K562 (cell line): Measurements from ENCODE around the gene SLC4A9. TPM values are rescaled to one million over a fixed set of nuclear protein-coding genes. Genes with fewer than 3 reads are reported as not detected.

Experiments
- CXXC5 ChIP-seq: fragments of 250-450 bp; sonication (Bioruptor Pico); IDR thresholded peaks from 2 replicates; pipeline ENCODE4 v1.8.0; 2022; ENCODE audit warnings: inconsistent platforms, mild to moderate bottlenecking, moderate library complexity
- DNMT1 ChIP-seq: fragments of 450-650 bp; IDR thresholded peaks from 2 replicates; pipeline ENCODE4 v1.6.1; 2016; ENCODE audit warnings: antibody characterized with exemption, mild to moderate bottlenecking
- DPF2 ChIP-seq: fragments of 450-650 bp; IDR thresholded peaks from 2 replicates; pipeline ENCODE4 v1.6.1; 2016
- FOXM1 ChIP-seq, 2 experiments: fragments of 450-650 bp in 1 of 2; sonication (generic) in 1 of 2; formaldehyde crosslinking in 1 of 2; IDR thresholded peaks; 2 replicates each; pipeline versions ENCODE4 v1.6.1 to v1.9.0; 2017 to 2022; ENCODE audit warnings: low read depth in 2 of 2, mild to moderate bottlenecking in 2 of 2, missing genetic modification reagents in 1 of 2, moderate library complexity in 1 of 2
- GATA2 ChIP-seq: sonication (generic); formaldehyde crosslinking; IDR thresholded peaks from 2 replicates; pipeline ENCODE4 v1.4.0; 2020; ENCODE audit warnings: mild to moderate bottlenecking, missing genetic modification reagents
- GMEB1 ChIP-seq: fragments of 250-450 bp; sonication (Bioruptor Pico); IDR thresholded peaks from 2 replicates; pipeline ENCODE4 v1.4.0; 2020; ENCODE audit warnings: mild to moderate bottlenecking
- GTF2A2 ChIP-seq: IDR thresholded peaks from 2 replicates; pipeline ENCODE4 v1.6.1; 2016; ENCODE audit warnings: mild to moderate bottlenecking, missing genetic modification characterization, missing compliant biosample characterization
- MAFF ChIP-seq: IDR thresholded peaks from 2 replicates; pipeline ENCODE4 v1.6.1; 2012; ENCODE audit warnings: low read length, improper control_type of control experiment
- MAFG ChIP-seq: fragments of 450-650 bp; conservative IDR thresholded peaks from 2 replicates; pipeline ENCODE4 v1.6.1; 2016; ENCODE audit warnings: missing genetic modification characterization, missing compliant biosample characterization
- MTA1 ChIP-seq: fragments of 450-650 bp; IDR thresholded peaks from 2 replicates; pipeline ENCODE4 v1.6.1; 2017; ENCODE audit warnings: borderline replicate concordance
- MTA3 ChIP-seq: fragments of 450-650 bp; formaldehyde crosslinking; IDR thresholded peaks from 2 replicates; pipeline ENCODE4 v1.6.1; 2017; ENCODE audit warnings: mild to moderate bottlenecking, borderline replicate concordance
- NFE2 ChIP-seq: IDR thresholded peaks from 2 replicates; pipeline ENCODE4 v1.6.1; 2014; ENCODE audit warnings: antibody characterized with exemption, low read depth
- PRDM10 ChIP-seq: fragments of 450-650 bp; IDR thresholded peaks from 2 replicates; pipeline ENCODE4 v1.6.1; 2018; ENCODE audit not compliant: partially characterized antibody
- RCOR1 ChIP-seq, 2 experiments: IDR thresholded peaks; 2 replicates each; pipeline ENCODE4 v1.6.1; 2012; ENCODE audit warnings: low read depth in 2 of 2, low read length in 2 of 2, borderline replicate concordance in 1 of 2, improper control_type of control experiment in 1 of 2
- SOX6 ChIP-seq: fragments of 450-650 bp; IDR thresholded peaks from 2 replicates; pipeline ENCODE4 v1.6.1; 2014; ENCODE audit warnings: mild to moderate bottlenecking
- SRF ChIP-seq, 2 experiments: fragments of 250-450, 450-650 bp in 1 of 2; sonication (Bioruptor Pico) in 1 of 2; sonication (generic) in 1 of 2; formaldehyde crosslinking; IDR thresholded peaks; 2 replicates each; pipeline versions ENCODE4 v1.5.0 to v1.5.1; 2020 to 2022; ENCODE audit warnings: mild to moderate bottlenecking in 1 of 2, missing genetic modification reagents in 1 of 2
- TAF15 ChIP-seq: fragments of 200-400 bp; formaldehyde crosslinking; IDR thresholded peaks from 2 replicates; pipeline ENCODE4 v1.6.1; 2017; ENCODE audit warnings: mild to moderate bottlenecking, low read depth, low read length, moderate library complexity
- TEAD4 ChIP-seq, 2 experiments: sonication (generic) in 1 of 2; formaldehyde crosslinking in 1 of 2; IDR thresholded peaks; 2 replicates each; pipeline versions ENCODE4 v1.6.1 to v1.8.0; 2012 to 2022; ENCODE audit warnings: borderline replicate concordance in 1 of 2, inconsistent platforms in 1 of 2, low read length in 1 of 2, mild to moderate bottlenecking in 1 of 2, missing genetic modification reagents in 1 of 2
- TFAM ChIP-seq: fragments of 250-450 bp; sonication (Bioruptor Pico); conservative IDR thresholded peaks from 2 replicates; pipeline ENCODE4 v1.5.0; 2021; ENCODE audit warnings: mild to moderate bottlenecking, moderate library complexity
- VEZF1 ChIP-seq: fragments of 200-800 bp; sonication (Bioruptor generic); IDR thresholded peaks from 2 replicates; pipeline ENCODE4 v1.6.1; 2017; ENCODE audit warnings: missing genetic modification characterization, missing compliant biosample characterization
- ZNF165 ChIP-seq: fragments of 250-450 bp; sonication (Bioruptor Pico); IDR thresholded peaks from 2 replicates; pipeline ENCODE4 v1.4.0; 2020; ENCODE audit warnings: borderline replicate concordance
- ZNF316 ChIP-seq: fragments of 450-650 bp; IDR thresholded peaks from 2 replicates; pipeline ENCODE4 v1.6.1; 2016
- ZNF766 ChIP-seq: fragments of 200-800 bp; sonication (Bioruptor generic); conservative IDR thresholded peaks from 2 replicates; pipeline ENCODE4 v1.6.1; 2016; ENCODE audit warnings: missing genetic modification characterization, missing compliant biosample characterization
- polyA plus RNA-seq, 8 experiments: library from polyadenylated mRNA; depleted of rRNA in 4 of 8; stranded (reverse) in 5 of 8; unstranded in 3 of 8; fragments of >200 nt; fragmentation: Nextera tagmentation in 2 of 8; fragmentation: Illumina TruSeq in 1 of 8; extraction: Ambion mirVana in 2 of 8; extraction: Trizol in 1 of 8; gene quantifications; 2 replicates each; pipeline versions ENCODE4 v1.2.1 to v1.2.3, GENCODE V29; 2011 to 2014; ENCODE audit warnings: inconsistent platforms in 1 of 8, missing spikeins in 1 of 8
- total RNA-seq, 7 experiments: library from RNA; depleted of rRNA in 6 of 7; stranded (reverse); fragments of >200 nt in 6 of 7; fragmentation: Illumina TruSeq in 2 of 7; extraction: Trizol in 2 of 7; gene quantifications; 2 replicates each; pipeline versions ENCODE4 v1.2.1 to v1.2.3, GENCODE V29; 2011 to 2021; ENCODE audit warnings: low replicate concordance in 1 of 7

SLC4A9 gene
- total and polyA plus RNA-seq, 9 of the 15 experiments (the other 6 are each of a cell fraction or from before 2014, with no cell fraction given), result 0.05 to 0.13 TPM; not detected in 7

GRCh38 chr5:140311011-140311467 is 49.0 kb upstream of the SLC4A9 start (continued):
- TF ChIP-seq VEZF1 (CRISPR knock-in tag), result peak; percentile 79
- TF ChIP-seq ZNF165 (CRISPR knock-in tag), result no peak
- peak; percentile 58; the same call in 1 of the 2 replicates for TF ChIP-seq GATA2 (CRISPR knock-in tag)
- TF ChIP-seq TAF15, result no peak
- TF ChIP-seq DPF2, result peak; percentile 92
- TF ChIP-seq ZNF766 (CRISPR knock-in tag), result peak; percentile 39; the same call in 1 of the 2 replicates
- TF ChIP-seq SOX6, result no peak
- no peak for TF ChIP-seq DNMT1
- TF ChIP-seq CXXC5 (CRISPR knock-in tag), result peak; percentile 19; the same call in 1 of the 2 replicates
- peak; percentile 86 for TF ChIP-seq NFE2
- no peak; the same call in 1 of the 2 replicates for TF ChIP-seq TEAD4 (IDR thresholded peaks at IDR 0.05; ENCODE audit: low read length)
- TF ChIP-seq TEAD4 (CRISPR knock-in tag; IDR thresholded peaks at IDR 0.05; ENCODE audit: borderline replicate concordance), result no peak
- TF ChIP-seq TFAM (CRISPR knock-in tag), result no peak
- TF ChIP-seq GTF2A2, result 0 out of 2 replicates have a peak, but pooled peaks have one; percentile 7
- peak; percentile 76 for TF ChIP-seq PRDM10
- peak; percentile 91 for TF ChIP-seq MAFG (tag)
- TF ChIP-seq SRF (CRISPR knock-in tag; IDR thresholded peaks at IDR 0.05), result peak in 1 of 2 experiments; percentile 84; a peak in 2 of 4 replicates
- TF ChIP-seq ZNF316, result peak; percentile 96
- peak; percentile 23; the same call in 1 of the 2 replicates for TF ChIP-seq FOXM1 (IDR thresholded peaks at IDR 0.05; ENCODE audit: low read depth)
- no peak for TF ChIP-seq FOXM1 (CRISPR knock-in tag; IDR thresholded peaks at IDR 0.05; ENCODE audit: low read depth)
- TF ChIP-seq MTA3, result peak; percentile 43; the same call in 1 of the 2 replicates
- no peak for TF ChIP-seq GMEB1 (CRISPR knock-in tag)
- peak; percentile 56 for TF ChIP-seq MAFF
- TF ChIP-seq MTA1, result 0 out of 2 replicates have a peak, but pooled peaks have one; percentile 21
- peak in 1 of 2 experiments; percentile 60; a peak in 1 of 4 replicates for TF ChIP-seq RCOR1 (IDR thresholded peaks at IDR 0.05; ENCODE audit: borderline replicate concordance in 1 of 2, low read depth in 2 of 2, low read length in 2 of 2)
